HG03039 (cell line): ENCODE data around the gene GPRC5B.

ENCODE experiments used
- ATAC-seq: cut with Tn5 transposase; IDR thresholded peaks from one replicate; pipeline ENCODE4 v1.9.1; 2021; ENCODE audit warnings: mild to moderate bottlenecking, moderate library complexity; ENCODE audit not compliant: unreplicated experiment

The GPRC5B gene

DNA sequence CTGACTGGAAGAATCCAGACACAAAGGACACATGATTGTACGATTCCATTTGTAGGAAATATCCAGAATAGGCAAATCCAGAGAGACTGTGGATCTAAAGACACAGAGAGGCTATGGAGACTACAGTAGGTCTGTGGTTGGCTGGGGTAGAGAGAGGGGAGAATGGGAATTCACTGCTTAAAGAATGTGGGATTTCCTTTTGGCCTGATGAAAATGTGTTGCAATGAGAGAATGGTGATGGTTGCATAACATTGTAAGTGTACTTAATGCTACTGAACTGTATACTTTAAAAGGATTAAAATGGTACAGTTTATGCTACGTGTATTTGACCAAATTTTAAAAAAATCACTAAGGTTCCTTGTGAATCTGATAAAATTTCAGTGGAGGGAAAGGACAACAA is 62.1 kb downstream of the GPRC5B start:
- no peak for ATAC-seq

DNA sequence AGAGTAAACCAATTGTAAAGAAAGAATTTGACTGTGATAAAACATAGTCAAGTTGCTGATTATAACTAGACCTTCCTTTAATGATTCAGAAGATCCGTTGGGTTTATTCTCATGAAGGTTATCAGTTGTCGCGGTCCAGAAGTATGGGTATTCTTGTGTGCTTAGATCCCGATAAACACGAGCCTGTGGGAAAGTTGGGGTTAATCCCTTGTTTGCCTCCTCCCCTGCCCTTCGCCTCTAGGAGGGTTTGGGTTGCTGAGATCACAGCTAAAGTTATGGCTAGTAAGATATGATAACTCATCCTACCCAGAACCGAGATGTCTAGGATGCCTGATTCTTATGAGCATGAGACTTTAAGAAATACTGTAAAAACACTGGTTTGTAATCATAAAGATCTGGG is 66.8 kb downstream of the GPRC5B start:
- ATAC-seq: no peak

DNA sequence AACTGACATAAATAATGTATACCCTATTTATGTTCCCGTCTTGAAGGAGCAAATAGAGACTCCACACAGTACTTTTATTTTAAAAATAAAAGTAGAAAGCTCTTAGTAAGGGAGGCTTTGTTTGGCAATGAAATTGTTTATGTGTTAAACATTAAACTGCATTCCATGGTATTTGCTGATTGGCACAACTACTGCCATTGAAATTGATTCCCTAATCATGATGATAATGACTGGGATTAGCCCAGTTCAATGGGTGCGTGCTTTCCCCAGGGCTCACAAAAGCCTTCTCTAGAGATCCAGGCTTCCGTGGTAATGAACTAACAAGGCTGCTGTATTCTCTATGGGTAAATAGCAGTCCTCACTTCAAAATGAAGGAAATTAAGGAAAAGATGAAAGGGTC is 67.5 kb downstream of the GPRC5B start:
- ATAC-seq: no peak

DNA sequence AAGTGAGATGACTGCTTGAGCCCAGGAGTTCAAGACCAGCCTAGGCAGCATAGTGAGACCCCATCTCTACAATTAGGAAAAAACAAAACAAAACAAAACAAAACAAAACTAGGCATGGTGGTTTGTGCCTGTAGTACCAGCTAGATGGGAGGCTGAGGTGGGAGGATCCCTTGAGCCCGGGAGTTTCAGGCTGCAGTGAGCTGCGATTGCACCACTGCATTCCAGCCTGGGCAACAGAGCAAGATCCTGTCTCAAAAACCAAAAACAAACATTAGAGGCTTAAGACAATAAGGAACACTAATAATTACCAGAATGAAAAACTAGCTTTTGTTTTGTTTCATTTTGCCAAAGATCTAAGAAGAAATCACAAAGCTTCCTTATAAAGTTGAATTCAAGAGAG is 69.2 kb downstream of the GPRC5B start:
- ATAC-seq: no peak

DNA sequence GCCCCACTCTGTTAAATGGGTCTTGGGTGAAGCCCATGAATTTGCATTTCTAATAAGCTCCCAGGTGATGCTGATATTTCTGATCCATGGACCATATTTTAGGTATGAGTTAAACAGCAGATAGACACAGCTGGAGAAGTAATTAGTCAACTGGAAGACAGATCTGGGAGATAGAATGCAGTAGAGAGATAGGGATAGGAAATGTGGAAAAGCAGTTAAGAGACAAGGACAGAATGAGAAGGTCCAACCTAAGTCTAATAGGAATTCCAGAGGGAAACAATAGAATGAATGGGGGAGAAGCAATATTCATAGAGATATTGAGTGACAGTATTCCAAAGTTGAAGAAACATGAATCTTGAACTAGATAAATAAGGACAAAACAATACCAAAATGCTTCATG is 71.7 kb downstream of the GPRC5B start:
- no peak for ATAC-seq

DNA sequence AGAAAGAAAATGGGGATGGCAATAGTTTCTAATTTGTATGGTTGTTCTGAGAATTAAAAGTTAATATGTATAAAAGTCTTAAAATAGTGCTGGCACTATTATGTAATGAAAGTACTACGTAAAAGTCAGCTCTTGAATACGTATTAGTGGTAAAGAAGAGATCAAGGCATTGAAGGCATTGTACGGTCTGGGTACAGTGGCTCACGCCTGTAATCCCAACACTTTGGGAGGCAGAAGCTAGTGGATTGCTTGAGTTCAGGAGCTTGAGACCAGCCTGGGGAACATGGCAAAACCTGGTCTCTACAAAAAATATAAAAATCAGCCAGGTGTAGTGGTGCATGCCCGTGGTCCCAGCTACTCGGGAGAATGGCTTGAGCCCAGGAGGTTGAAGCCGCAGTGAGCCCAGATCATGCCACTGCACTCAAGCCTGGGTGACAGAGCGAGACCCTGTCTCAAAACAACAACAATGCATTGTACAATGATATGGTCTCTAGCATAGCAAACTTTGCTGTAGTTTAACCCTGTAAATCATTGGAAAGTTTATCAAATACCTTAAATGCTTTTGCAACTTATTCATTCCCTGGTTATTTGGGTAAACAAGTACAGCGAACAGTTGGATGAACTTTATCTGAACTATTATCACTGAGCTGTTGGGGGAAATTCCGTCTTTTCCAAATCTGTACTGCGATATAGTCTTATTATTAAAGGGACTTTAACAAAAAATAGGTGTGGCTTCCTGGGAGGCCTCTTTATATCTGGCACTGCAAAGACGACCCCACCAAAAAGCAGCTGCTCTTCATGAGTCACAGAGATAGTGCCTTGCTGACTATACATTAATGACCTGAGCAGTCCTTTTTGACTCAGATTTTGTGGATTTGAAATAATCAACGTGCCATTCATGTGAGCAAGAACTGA is 73.6 kb downstream of the GPRC5B start:
- no peak for ATAC-seq

DNA sequence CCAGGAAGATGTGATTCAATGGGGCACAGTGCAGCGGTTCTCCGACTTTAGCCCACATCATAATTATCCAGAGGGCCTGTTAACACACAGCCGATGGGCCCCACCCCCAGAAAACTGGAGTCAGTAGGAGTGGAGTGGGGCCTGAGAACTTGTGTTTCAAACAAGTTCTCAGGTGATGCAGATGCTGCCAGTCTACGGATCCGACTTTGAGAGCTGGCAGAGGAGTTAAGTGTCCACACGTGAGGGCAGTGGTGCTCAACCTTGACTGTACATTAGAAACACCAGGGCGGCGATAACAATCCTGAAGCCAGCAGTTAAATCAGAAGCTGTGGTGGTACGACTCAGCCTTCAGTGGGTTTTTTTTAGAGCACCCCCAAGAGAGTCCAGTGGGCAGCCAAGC is 75.0 kb downstream of the GPRC5B start:
- ATAC-seq: no peak

DNA sequence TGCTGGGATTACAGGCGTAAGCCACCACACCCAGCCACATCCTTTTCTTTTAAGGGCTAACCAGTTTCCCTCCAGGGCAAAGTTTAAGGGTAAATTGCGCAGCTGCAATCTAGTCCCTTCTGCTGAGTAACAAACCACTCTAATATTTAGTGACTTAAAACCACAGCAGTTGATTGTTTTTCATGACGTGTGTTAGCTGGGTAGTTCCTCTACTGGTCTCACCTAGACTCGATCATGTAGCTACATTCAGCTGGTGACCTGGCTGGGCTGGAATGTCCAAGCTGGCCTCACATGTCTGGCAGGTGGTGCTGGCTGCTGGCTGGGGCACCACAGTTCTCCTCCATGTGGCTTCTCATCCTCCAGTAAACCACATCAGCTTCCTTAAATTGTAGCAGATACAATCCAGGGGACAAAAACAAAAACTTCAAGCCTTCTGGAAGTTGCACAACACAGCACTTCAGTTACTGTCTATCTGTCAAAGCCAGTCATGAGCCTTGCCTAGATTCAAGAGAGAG is 75.5 kb downstream of the GPRC5B start:
- ATAC-seq: no peak

DNA sequence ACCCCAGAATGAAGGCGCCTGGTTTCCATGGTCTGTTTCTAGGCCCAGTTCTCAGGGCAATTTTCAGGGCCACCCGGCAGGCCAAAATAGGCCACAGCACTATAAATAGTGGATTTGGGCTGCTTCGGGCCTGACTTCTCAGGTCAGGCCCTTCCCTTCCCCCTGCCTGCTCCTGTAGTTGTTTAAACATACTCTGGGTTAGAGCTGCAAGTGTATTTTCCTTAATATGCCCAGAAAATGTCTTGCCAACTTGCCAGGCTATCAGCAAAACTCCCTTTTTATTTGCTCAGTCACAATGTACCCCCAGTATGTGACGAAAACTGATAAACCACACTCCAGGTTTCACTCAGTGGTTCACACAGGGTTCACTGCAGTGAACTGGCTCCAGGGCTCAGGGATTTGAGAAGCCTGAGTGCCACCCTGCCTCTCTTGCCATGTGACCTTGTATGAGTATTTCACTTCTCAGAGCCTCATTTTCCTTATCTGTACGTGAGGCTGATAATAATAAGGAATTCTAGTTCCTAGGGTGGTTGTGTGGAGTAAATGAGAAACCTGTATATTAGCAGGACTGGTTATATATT is 76.5 kb downstream of the GPRC5B start:
- no peak for ATAC-seq
